ENCODE data around the gene TNP2.

Gene TNP2

GRCh38 chr16:11276896-11277593 is 7.9 kb upstream of the TNP2 start:
- no peak for DNase-seq

GRCh38 chr16:11276143-11276895 is 7.2 kb upstream of the TNP2 start, which contains the start of gene PRM2:
PRM2 (minus strand) TSS chr16:11276480; CDS start chr16:11276370, 110 bp downstream.
- DNase-seq: no peak

GRCh38 chr16:11274964-11275363 is 5.8 kb upstream of the TNP2 start:
- no peak for DNase-seq

- no peak for DNase-seq
Measured at GRCh38 chr16:11273721-11274324, 4.7 kb upstream of the TNP2 start.

GRCh38 chr16:11272921-11273720 is 4.0 kb upstream of the TNP2 start, which contains the start of gene PRM3:
PRM3 (minus strand) TSS chr16:11273629; CDS start chr16:11273595, 34 bp downstream.
- no peak for DNase-seq

GRCh38 chr16:11272484-11272883 is 3.4 kb upstream of the TNP2 start:
- no peak for DNase-seq

- DNase-seq: no peak
Measured at GRCh38 chr16:11271610-11272009, 2.5 kb upstream of the TNP2 start.

- DNase-seq: no peak
Measured at GRCh38 chr16:11270602-11271162, 1.6 kb upstream of the TNP2 start.

GRCh38 chr16:11265124-11265523 is 4.0 kb downstream of the TNP2 start:
- no peak for DNase-seq

- no peak for DNase-seq
Measured at GRCh38 chr16:11264155-11264832, 4.8 kb downstream of the TNP2 start.

GRCh38 chr16:11263737-11264136 is 5.4 kb downstream of the TNP2 start:
- no peak for DNase-seq

- no peak for DNase-seq
Measured at GRCh38 chr16:11262915-11263314, 6.2 kb downstream of the TNP2 start.

- no peak for DNase-seq
Measured at GRCh38 chr16:11260596-11260966, 8.5 kb downstream of the TNP2 start.

GRCh38 chr16:11259655-11260595 is 9.2 kb downstream of the TNP2 start:
- DNase-seq: no peak

- DNase-seq: no peak
Measured at GRCh38 chr16:11258553-11259492, 10.3 kb downstream of the TNP2 start.

GRCh38 chr16:11257131-11257938 is 11.8 kb downstream of the TNP2 start:
- DNase-seq: peak; percentile 82

GRCh38 chr16:11256661-11257130 is 12.4 kb downstream of the TNP2 start:
- DNase-seq: peak; percentile 64
